Fibroblast of the aortic adventitia (primary cell): ENCODE measurements around the gene NFS1. TPM values are rescaled to one million over a fixed set of nuclear protein-coding genes. Genes with fewer than 3 reads are reported as not detected.

Experiments used
- DNase-seq: peaks from one replicate; pipeline ENCODE4 v3.0.0-alpha.2; 2010; ENCODE audit warnings: low read depth
- H3K4me3 ChIP-seq: 2 replicates; pipeline ENCODE4 v1.5.1; 2011; ENCODE audit warnings: low read depth, mild to moderate bottlenecking, control low read depth, low read length, moderate library complexity
- total RNA-seq: library from RNA; depleted of rRNA; stranded (reverse); fragments of >200 nt; gene quantifications from 2 replicates; pipeline ENCODE4 v1.2.3, GENCODE V29; 2012; ENCODE audit warnings: low replicate concordance
- TF ChIP-seq, protein P1 (sequence below): IDR thresholded peaks from 2 replicates; pipeline ENCODE4 v1.5.1; 2011; ENCODE audit warnings: mild to moderate bottlenecking, low read length, control low read depth, inconsistent platforms; ENCODE audit not compliant: insufficient read depth

The NFS1 gene
- total RNA-seq, 1 donor = 19.9 TPM

DNA sequence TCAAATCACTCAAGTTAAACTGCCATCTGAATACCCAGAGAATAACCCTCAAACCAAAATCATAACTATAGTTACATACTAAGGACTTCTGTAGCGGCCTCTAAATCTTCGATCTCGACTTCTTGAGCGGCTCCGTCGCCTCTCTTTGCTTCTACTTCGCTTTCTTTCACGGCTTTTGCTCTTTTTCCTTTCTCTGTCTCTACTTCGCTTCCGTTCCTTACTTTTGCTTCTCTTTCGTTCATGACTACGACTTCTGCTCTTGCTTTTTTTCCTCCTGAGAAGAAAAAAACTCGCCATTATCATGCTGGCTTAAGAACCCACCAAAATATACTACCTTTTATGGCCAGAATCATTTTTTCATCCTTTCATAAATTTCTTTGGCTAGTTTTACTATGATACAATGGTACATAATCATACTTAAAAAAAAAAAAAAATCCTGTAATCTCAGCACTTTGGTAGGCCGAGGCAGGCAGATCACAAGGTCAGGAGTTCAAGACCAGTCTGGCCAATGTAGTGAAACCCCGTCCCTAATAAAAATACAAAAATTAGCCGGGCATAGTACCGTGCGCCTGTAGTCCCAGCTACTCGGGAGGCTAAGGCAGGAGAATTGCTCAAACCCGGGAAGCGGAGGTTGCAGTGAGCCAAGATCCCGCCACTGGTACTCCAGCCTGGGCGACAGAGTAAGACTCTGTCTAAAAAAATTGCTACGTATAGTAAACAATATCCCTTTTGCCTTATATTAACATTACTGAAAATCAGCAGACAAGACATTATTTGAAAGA is 32.9 kb upstream of the NFS1 start:
- TF ChIP-seq, protein P1, sequence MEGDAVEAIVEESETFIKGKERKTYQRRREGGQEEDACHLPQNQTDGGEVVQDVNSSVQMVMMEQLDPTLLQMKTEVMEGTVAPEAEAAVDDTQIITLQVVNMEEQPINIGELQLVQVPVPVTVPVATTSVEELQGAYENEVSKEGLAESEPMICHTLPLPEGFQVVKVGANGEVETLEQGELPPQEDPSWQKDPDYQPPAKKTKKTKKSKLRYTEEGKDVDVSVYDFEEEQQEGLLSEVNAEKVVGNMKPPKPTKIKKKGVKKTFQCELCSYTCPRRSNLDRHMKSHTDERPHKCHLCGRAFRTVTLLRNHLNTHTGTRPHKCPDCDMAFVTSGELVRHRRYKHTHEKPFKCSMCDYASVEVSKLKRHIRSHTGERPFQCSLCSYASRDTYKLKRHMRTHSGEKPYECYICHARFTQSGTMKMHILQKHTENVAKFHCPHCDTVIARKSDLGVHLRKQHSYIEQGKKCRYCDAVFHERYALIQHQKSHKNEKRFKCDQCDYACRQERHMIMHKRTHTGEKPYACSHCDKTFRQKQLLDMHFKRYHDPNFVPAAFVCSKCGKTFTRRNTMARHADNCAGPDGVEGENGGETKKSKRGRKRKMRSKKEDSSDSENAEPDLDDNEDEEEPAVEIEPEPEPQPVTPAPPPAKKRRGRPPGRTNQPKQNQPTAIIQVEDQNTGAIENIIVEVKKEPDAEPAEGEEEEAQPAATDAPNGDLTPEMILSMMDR = no peak
- H3K4me3 ChIP-seq = no peak overlapping the region
- DNase-seq = no peak

DNA sequence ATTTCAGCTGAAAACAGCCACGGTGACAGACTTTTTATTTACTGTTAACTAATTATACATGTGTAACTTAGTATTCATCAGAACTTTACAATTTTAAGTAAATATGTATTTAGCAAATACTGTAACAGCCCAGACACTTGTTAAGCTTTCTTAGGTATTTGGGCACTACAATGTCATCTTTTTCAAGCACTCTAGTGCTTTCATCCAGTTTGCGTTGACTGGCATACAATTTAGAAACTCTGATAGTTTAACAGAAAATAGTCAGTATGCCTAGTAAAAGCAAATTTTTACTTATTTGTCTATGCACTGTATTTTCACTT is 32.3 kb upstream of the NFS1 start:
- TF ChIP-seq, protein P1 = no peak
- no peak overlapping the region for H3K4me3 ChIP-seq

DNA sequence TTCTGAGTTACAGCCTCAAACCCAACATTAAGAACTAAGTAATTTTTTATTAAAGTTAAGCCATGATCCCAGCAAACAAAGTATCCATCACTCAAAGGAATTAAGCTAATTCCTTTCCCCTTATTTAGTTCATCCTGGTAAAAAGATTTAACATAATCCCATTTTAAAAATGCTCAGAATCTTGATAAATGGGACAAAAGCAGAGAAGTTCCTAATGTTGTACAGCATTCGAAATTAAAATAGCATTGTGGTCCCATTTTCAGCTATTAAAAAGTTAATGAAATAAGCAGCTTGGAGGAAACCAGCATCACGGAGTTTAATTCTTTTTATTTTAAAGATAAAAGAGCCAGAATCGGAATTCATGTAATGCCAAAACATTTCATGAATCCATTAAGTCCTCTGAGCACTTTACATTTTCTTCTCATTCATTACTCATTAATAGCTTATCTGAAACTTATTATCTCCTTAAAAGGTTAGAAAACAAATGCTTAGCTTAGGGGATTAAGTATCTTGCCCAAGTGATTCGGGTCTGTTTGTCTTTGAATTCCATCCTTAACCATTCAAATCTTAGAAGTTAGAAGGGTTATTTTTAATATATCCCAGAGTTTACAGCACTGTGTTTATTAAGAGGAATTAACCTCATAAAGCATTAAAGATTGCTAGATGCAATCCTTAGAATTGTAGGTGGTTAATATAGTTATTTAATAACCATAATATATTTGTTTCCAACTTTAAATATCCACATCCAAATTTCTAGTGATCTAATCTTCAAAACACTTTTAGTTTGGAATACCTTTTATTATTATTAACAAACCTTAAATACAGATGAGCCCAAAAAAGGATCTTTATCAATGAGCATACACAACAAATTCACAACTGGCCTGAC is 31.7 kb upstream of the NFS1 start:
- no peak for DNase-seq
- TF ChIP-seq, protein P1 = no peak
- no peak overlapping the region for H3K4me3 ChIP-seq

More for the DNA sequence above, 32.3 kb upstream of the NFS1 start:
- no peak for DNase-seq

DNA sequence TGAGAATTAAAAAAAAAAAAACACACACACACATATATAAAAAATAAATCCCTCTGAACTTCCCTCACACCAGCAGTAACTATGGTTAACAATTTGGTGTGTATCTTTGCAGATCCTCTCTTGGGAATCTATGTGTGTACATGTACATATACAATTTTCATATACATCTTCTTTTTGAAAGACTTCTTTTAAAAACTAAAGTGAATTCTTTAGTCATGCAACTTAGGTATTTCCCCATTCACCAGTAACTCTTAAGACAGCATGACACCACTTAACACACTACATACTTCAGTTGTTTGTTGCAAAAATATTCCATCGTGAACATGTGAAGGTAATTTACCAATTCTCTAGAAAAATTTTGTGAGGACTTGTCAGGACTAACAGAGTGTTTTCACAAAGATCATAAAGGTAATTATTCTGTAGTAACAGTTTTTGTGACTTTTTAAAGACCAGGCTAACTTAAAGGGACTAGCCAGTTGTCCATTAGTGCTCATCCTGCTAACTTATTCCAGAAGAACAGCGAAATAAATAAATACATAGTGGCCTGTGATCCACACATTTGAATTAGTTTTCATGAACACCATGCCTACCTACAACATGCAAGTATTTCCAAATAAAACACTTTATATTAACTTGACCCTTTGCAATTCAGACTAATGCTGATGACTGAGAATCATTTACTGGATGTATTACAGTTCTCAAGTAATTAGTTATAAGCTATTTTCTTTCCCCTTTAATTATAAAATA is 30.9 kb upstream of the NFS1 start:
- H3K4me3 ChIP-seq = no peak overlapping the region
- no peak for DNase-seq
- TF ChIP-seq, protein P1 = no peak

DNA sequence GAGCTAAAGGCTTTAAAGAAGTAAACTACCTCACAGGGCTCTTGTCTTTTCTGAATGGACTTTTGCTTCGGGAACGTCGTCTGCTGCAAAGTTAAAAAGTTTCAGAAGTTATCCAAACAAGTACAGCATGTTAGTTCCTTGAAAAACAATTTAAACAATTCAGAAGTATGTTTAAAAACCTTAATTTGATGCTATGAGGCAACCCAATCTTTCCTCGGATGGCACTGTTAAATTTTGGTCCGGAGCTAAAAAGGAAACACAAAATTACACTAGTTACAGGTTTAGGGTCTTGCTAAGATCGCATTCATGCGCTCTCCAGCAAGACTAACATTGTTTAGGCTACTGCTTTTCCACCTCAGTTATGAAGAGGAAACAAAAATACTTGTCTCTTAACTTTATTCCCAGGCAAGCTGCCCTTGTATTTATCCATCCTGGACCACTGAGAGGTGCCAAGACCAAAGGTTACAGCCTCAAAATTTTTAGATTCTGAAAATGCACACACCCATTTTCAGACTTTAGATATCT is 30.2 kb upstream of the NFS1 start:
- DNase-seq = no peak
- TF ChIP-seq, protein P1 = no peak
- no peak overlapping the region for H3K4me3 ChIP-seq
